NB4 (cell line): Measurements from ENCODE around the gene IL1F10.

Experiments
- DNase-seq: peaks from one replicate; pipeline ENCODE4 v3.0.0; 2010; ENCODE audit warnings: low read depth
- H3K4me3 ChIP-seq: one replicate; pipeline ENCODE4 v1.5.1; 2011; ENCODE audit warnings: mild to moderate bottlenecking, low read depth, low read length, moderate library complexity
- MYC ChIP-seq: IDR thresholded peaks from 2 replicates; pipeline ENCODE4 v1.6.1; 2011; ENCODE audit warnings: low read depth, low read length
- POLR2A ChIP-seq: IDR thresholded peaks from 2 replicates; pipeline ENCODE4 v1.6.1; 2011; ENCODE audit warnings: mild to moderate bottlenecking; ENCODE audit not compliant: insufficient read length; ENCODE audit errors: extremely low read depth
- TF ChIP-seq, protein P1 (sequence below): IDR thresholded peaks from one replicate; pipeline ENCODE4 v1.5.1; 2012; ENCODE audit warnings: low read depth, low read length
- TF ChIP-seq, protein P2 (sequence below): IDR thresholded peaks from 2 replicates; pipeline ENCODE4 v1.6.1; 2011; ENCODE audit warnings: low read depth, low read length

IL1F10 gene

GRCh38 chr2:113027691-113028090, 40.1 kb upstream of the IL1F10 start:
- no peak overlapping the region for H3K4me3 ChIP-seq
- TF ChIP-seq, protein P1, sequence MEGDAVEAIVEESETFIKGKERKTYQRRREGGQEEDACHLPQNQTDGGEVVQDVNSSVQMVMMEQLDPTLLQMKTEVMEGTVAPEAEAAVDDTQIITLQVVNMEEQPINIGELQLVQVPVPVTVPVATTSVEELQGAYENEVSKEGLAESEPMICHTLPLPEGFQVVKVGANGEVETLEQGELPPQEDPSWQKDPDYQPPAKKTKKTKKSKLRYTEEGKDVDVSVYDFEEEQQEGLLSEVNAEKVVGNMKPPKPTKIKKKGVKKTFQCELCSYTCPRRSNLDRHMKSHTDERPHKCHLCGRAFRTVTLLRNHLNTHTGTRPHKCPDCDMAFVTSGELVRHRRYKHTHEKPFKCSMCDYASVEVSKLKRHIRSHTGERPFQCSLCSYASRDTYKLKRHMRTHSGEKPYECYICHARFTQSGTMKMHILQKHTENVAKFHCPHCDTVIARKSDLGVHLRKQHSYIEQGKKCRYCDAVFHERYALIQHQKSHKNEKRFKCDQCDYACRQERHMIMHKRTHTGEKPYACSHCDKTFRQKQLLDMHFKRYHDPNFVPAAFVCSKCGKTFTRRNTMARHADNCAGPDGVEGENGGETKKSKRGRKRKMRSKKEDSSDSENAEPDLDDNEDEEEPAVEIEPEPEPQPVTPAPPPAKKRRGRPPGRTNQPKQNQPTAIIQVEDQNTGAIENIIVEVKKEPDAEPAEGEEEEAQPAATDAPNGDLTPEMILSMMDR, result no peak
- TF ChIP-seq MYC (no peak), POLR2A (no peak)
- TF ChIP-seq, protein P2, sequence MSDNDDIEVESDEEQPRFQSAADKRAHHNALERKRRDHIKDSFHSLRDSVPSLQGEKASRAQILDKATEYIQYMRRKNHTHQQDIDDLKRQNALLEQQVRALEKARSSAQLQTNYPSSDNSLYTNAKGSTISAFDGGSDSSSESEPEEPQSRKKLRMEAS, result no peak
- DNase-seq, result no peak

- no peak for DNase-seq
- TF ChIP-seq, protein P2, result no peak
- TF ChIP-seq POLR2A, result no peak
- no peak for TF ChIP-seq MYC
- TF ChIP-seq, protein P1, result no peak
- no peak overlapping the region for H3K4me3 ChIP-seq
Measured at GRCh38 chr2:113028112-113028511, 39.7 kb upstream of the IL1F10 start.

DNA sequence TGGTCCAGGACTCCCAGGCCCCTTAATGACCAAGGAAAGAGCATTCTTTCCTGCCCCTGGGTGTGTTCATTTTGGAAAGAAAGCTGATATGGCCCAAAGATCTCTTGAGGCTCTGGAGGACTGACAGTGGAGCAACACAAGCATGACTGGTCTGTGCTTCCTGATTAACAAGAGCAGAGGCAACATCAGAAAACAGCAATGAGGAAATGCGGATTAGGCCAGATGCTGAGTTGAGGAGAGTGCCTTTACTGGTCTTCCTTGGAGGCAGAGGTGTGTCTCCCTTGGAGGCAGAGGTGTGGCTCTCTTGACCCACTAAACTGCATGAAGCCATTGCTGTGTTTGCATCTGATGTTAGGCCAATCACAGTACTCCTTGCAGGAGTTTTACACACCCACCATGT, 35.0 kb upstream of the IL1F10 start:
- DNase-seq, result peak; percentile 5
- TF ChIP-seq POLR2A (no peak), MYC (no peak)
- TF ChIP-seq, protein P1, result no peak
- TF ChIP-seq, protein P2, result no peak
- no peak overlapping the region for H3K4me3 ChIP-seq

DNA sequence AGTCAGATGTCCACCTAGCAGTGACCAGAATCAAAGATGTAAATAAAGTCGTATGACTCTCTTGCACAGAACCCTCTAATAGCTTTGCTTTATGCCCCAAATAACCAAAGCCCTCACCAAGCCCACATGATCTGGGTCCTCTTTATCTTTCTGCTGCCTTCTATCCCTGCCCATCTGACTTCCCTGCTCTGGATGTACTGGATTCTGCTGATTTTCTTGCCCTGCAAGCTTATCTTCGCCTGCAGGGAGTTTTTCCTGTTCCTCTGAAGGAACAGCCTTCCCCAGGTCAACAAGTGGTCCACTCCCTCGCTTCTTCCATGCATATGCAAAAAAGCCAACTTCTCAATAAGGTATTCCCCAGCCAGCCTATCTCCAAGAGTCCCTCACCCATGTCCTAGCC, 33.8 kb upstream of the IL1F10 start:
- no peak overlapping the region for H3K4me3 ChIP-seq
- no peak for DNase-seq
- TF ChIP-seq, protein P2, result no peak
- TF ChIP-seq POLR2A (no peak), MYC (no peak)
- TF ChIP-seq, protein P1, result no peak

- H3K4me3 ChIP-seq, result no peak overlapping the region
- DNase-seq, result no peak
- TF ChIP-seq, protein P1, result no peak
- TF ChIP-seq MYC, result no peak
- TF ChIP-seq, protein P2, result no peak
Measured at GRCh38 chr2:113036763-113037162, 31.0 kb upstream of the IL1F10 start.

GRCh38 chr2:113038291-113038690, 29.5 kb upstream of the IL1F10 start:
- TF ChIP-seq MYC, result no peak
- no peak for TF ChIP-seq POLR2A
- TF ChIP-seq, protein P2, result no peak
- TF ChIP-seq, protein P1, result no peak
- no peak for DNase-seq
- no peak overlapping the region for H3K4me3 ChIP-seq
